ENCODE data around the gene FOXI3. TPM values are rescaled to one million over a fixed set of nuclear protein-coding genes. Genes with fewer than 3 reads are reported as not detected.

Gene FOXI3
- total RNA-seq, 1 experiment from 2014 or later: 19.2 TPM

- H3K56ac ChIP-seq (ENCODE audit: insufficient read length, low read depth, low read length): no peak overlapping the region
- no peak overlapping the region for H2AFZ ChIP-seq (ENCODE audit: low read length)
- no CpG with 5 or more reads among the region's 7 CpGs for WGBS (ENCODE audit: extremely low coverage, insufficient read length, low lambda C conversion rate)
- peak; percentile 75 for DNase-seq
- H2BK12ac ChIP-seq (ENCODE audit: insufficient read length, low read depth, low read length): no peak overlapping the region
- H3K27ac ChIP-seq (ENCODE audit: insufficient read length, low read depth, low read length): no peak overlapping the region
- H2BK5ac ChIP-seq (ENCODE audit: insufficient read length, low read length): no peak overlapping the region
- no peak overlapping the region for H3K18ac ChIP-seq (ENCODE audit: insufficient read length, low read depth, low read length)
- no peak overlapping the region for H3K14ac ChIP-seq (ENCODE audit: insufficient read depth, low read length)
- H4K5ac ChIP-seq (ENCODE audit: insufficient read length, low read depth, low read length): no peak overlapping the region
- H3K79me2 ChIP-seq (ENCODE audit: insufficient read depth, low read length): no peaks in the 10 kb centered on the region
- H3K4me2 ChIP-seq (ENCODE audit: insufficient read depth, insufficient read length, low read length): no peak overlapping the region
- no peaks in the 10 kb centered on the region for H4K20me1 ChIP-seq (ENCODE audit: control insufficient read depth, insufficient read depth, insufficient read length)
- Mint-ChIP-seq H3K9me3 (no peaks in the 10 kb centered on the region; a peak in 3 of 5 replicates), H3K27ac (no peak overlapping the region), H3K36me3 (ENCODE audit: insufficient read depth in 1 of 3, low read depth in 3 of 3) (no peaks in the 10 kb centered on the region; a peak in 1 of 7 replicates), H3K4me3 (no peak overlapping the region), H3K27me3 (ENCODE audit: low read depth) (no peaks in the 10 kb centered on the region; the same call in 1 of the 2 replicates), H3K4me1 (peaks cover 4 to 6% of the 10 kb centered on the region in 2 experiments)
- H2BK20ac ChIP-seq (ENCODE audit: low read depth, low read length, poor library complexity, severe bottlenecking): no peak overlapping the region
- no peak for TF ChIP-seq CTCF (conservative IDR thresholded peaks at IDR 0.05)
- no peaks in the 10 kb centered on the region for H3K23me2 ChIP-seq (ENCODE audit: insufficient read length, low read depth, low read length, poor library complexity, severe bottlenecking)
- H2BK120ac ChIP-seq (ENCODE audit: low read depth, low read length, poor library complexity, severe bottlenecking): no peak overlapping the region
- H3T11ph ChIP-seq (ENCODE audit: low read length): no peak overlapping the region
- H3K79me1 ChIP-seq (ENCODE audit: insufficient read depth, low read depth, low read length, poor library complexity, severe bottlenecking): no peaks in the 10 kb centered on the region
- no peak overlapping the region for H3K9ac ChIP-seq (ENCODE audit: extremely low read depth, insufficient read length, low read length)
- no peak overlapping the region for H3K4ac ChIP-seq (ENCODE audit: low read depth, low read length)
- H3K27me3 ChIP-seq (ENCODE audit: insufficient read depth, low read length): no peaks in the 10 kb centered on the region
- no peak overlapping the region for H4K8ac ChIP-seq (replicated peaks; ENCODE audit: insufficient read length, low read depth, low read length)
- no peak overlapping the region for H2BK15ac ChIP-seq (ENCODE audit: low read depth, low read length)
- H3K4me1 ChIP-seq (ENCODE audit: insufficient read depth, low read length): no peaks in the 10 kb centered on the region; the same call in 1 of the 2 replicates
- no peak overlapping the region for H3K23ac ChIP-seq (ENCODE audit: insufficient read length, low read depth, low read length)
- no peak overlapping the region for H2AK5ac ChIP-seq (ENCODE audit: insufficient read length, low read length)
- H3K9me3 ChIP-seq (ENCODE audit: control insufficient read depth, low read depth, low read length): no peaks in the 10 kb centered on the region
- no peak overlapping the region for H4K91ac ChIP-seq (ENCODE audit: insufficient read length, low read depth, low read length)
Measured at GRCh38 chr2:88429929-88430328, 22.6 kb downstream of the FOXI3 start.

Data from H9 (cell line).